Measurements from ENCODE around the gene SCAPER. TPM values are rescaled to one million over a fixed set of nuclear protein-coding genes. Genes with fewer than 3 reads are reported as not detected.

Gene SCAPER
- total RNA-seq, 1 donor, result 8.3 TPM

DNA sequence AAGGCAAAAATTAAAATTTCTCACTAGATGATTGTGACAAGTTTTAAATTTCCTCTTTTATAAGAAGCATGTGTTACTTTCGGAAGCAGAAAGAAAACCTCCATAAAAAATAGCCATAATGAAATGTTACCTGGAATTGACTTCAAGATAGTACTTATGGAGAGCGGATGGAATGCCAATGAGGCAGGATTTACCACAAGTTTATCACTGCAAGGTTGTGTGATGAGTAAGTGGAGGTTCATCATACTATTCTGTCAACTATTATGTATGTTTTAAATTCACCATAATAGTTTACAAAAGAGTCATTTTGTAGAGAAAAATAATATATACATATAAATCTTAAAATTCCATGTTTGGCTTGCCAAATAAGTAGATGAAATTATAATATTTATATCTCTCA lies 230.3 kb downstream of the SCAPER start:
- peaks cover 6% of the 10 kb centered on the region for H3K4me1 ChIP-seq (ENCODE audit: insufficient read depth, low read length)
- no peaks in the 10 kb centered on the region for H4K20me1 ChIP-seq (ENCODE audit: insufficient read depth, low read length)
- H3K79me2 ChIP-seq (ENCODE audit: insufficient read depth, low read length), result no peaks in the 10 kb centered on the region
- H3K4me3 ChIP-seq (ENCODE audit: insufficient read depth, low read length), result no peak overlapping the region
- H3K27me3 ChIP-seq (ENCODE audit: insufficient read depth, low read length), result no peaks in the 10 kb centered on the region
- no peaks in the 10 kb centered on the region for H3K9me3 ChIP-seq (ENCODE audit: low read depth, low read length)
- DNase-seq (ENCODE audit: insufficient read length, low spot score, missing footprints), result no peak
- H3K36me3 ChIP-seq (ENCODE audit: insufficient read depth, low read length), result no peaks in the 10 kb centered on the region
- TF ChIP-seq, protein P1, sequence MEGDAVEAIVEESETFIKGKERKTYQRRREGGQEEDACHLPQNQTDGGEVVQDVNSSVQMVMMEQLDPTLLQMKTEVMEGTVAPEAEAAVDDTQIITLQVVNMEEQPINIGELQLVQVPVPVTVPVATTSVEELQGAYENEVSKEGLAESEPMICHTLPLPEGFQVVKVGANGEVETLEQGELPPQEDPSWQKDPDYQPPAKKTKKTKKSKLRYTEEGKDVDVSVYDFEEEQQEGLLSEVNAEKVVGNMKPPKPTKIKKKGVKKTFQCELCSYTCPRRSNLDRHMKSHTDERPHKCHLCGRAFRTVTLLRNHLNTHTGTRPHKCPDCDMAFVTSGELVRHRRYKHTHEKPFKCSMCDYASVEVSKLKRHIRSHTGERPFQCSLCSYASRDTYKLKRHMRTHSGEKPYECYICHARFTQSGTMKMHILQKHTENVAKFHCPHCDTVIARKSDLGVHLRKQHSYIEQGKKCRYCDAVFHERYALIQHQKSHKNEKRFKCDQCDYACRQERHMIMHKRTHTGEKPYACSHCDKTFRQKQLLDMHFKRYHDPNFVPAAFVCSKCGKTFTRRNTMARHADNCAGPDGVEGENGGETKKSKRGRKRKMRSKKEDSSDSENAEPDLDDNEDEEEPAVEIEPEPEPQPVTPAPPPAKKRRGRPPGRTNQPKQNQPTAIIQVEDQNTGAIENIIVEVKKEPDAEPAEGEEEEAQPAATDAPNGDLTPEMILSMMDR (IDR thresholded peaks at IDR 0.05; ENCODE audit: extremely low read depth, low read depth, low read length), result no peak
- no peak overlapping the region for H3K27ac ChIP-seq (ENCODE audit: low read depth, low read length)
- no peak overlapping the region for H2AFZ ChIP-seq (ENCODE audit: low read length)
- no peak overlapping the region for H3K4me2 ChIP-seq (ENCODE audit: insufficient read depth, low read length)

- Histone ChIP-seq H3K79me2 (ENCODE audit: insufficient read depth, low read length) (no peaks in the 10 kb centered on the region), H4K20me1 (ENCODE audit: insufficient read depth, low read length) (no peaks in the 10 kb centered on the region), H3K36me3 (ENCODE audit: insufficient read depth, low read length) (no peaks in the 10 kb centered on the region), H3K27me3 (ENCODE audit: insufficient read depth, low read length) (no peaks in the 10 kb centered on the region), H3K4me2 (ENCODE audit: insufficient read depth, low read length) (no peak overlapping the region), H3K4me3 (ENCODE audit: insufficient read depth, low read length) (no peak overlapping the region), H3K27ac (ENCODE audit: low read depth, low read length) (no peak overlapping the region), H2AFZ (ENCODE audit: low read length) (no peak overlapping the region), H3K9me3 (ENCODE audit: low read depth, low read length) (no peaks in the 10 kb centered on the region), H3K4me1 (ENCODE audit: insufficient read depth, low read length) (peaks cover 2% of the 10 kb centered on the region)
- no peak for DNase-seq (ENCODE audit: insufficient read length, low spot score, missing footprints)
- TF ChIP-seq, protein P1 (IDR thresholded peaks at IDR 0.05; ENCODE audit: extremely low read depth, low read depth, low read length), result no peak
Observed at GRCh38 chr15:76669521-76670207, 235.5 kb downstream of the SCAPER start.

- H3K4me3 ChIP-seq (ENCODE audit: insufficient read depth, low read length), result no peak overlapping the region
- TF ChIP-seq, protein P1 (IDR thresholded peaks at IDR 0.05; ENCODE audit: extremely low read depth, low read depth, low read length), result no peak
- H3K4me1 ChIP-seq (ENCODE audit: insufficient read depth, low read length), result peaks cover 2% of the 10 kb centered on the region
- no peaks in the 10 kb centered on the region for H3K27me3 ChIP-seq (ENCODE audit: insufficient read depth, low read length)
- no peaks in the 10 kb centered on the region for H3K79me2 ChIP-seq (ENCODE audit: insufficient read depth, low read length)
- no peaks in the 10 kb centered on the region for H3K36me3 ChIP-seq (ENCODE audit: insufficient read depth, low read length)
- H2AFZ ChIP-seq (ENCODE audit: low read length), result no peak overlapping the region
- H4K20me1 ChIP-seq (ENCODE audit: insufficient read depth, low read length), result no peaks in the 10 kb centered on the region
- H3K9me3 ChIP-seq (ENCODE audit: low read depth, low read length), result no peaks in the 10 kb centered on the region
- H3K27ac ChIP-seq (ENCODE audit: low read depth, low read length), result no peak overlapping the region
- no peak overlapping the region for H3K4me2 ChIP-seq (ENCODE audit: insufficient read depth, low read length)
- no peak for DNase-seq (ENCODE audit: insufficient read length, low spot score, missing footprints)
Observed at GRCh38 chr15:76668900-76669299, 236.2 kb downstream of the SCAPER start.

GRCh38 chr15:76667943-76668715 lies 237.0 kb downstream of the SCAPER start:
- Histone ChIP-seq H3K9me3 (ENCODE audit: low read depth, low read length) (no peaks in the 10 kb centered on the region), H2AFZ (ENCODE audit: low read length) (no peak overlapping the region), H3K27ac (ENCODE audit: low read depth, low read length) (no peak overlapping the region), H3K79me2 (ENCODE audit: insufficient read depth, low read length) (no peaks in the 10 kb centered on the region), H4K20me1 (ENCODE audit: insufficient read depth, low read length) (no peaks in the 10 kb centered on the region), H3K4me2 (ENCODE audit: insufficient read depth, low read length) (no peak overlapping the region), H3K27me3 (ENCODE audit: insufficient read depth, low read length) (no peaks in the 10 kb centered on the region), H3K36me3 (ENCODE audit: insufficient read depth, low read length) (no peaks in the 10 kb centered on the region), H3K4me3 (ENCODE audit: insufficient read depth, low read length) (no peak overlapping the region), H3K4me1 (ENCODE audit: insufficient read depth, low read length) (peaks cover 2% of the 10 kb centered on the region)
- TF ChIP-seq, protein P1 (IDR thresholded peaks at IDR 0.05; ENCODE audit: extremely low read depth, low read depth, low read length), result no peak
- no peak for DNase-seq (ENCODE audit: insufficient read length, low spot score, missing footprints)
